NCI-H1417 (cell line): ENCODE data around the gene SLAIN2.

Source experiments
- DNase-seq, 3 experiments: peaks; one replicate each; lab custom pipeline; 2025; lab: John Stamatoyannopoulos, UW

SLAIN2 gene

DNA sequence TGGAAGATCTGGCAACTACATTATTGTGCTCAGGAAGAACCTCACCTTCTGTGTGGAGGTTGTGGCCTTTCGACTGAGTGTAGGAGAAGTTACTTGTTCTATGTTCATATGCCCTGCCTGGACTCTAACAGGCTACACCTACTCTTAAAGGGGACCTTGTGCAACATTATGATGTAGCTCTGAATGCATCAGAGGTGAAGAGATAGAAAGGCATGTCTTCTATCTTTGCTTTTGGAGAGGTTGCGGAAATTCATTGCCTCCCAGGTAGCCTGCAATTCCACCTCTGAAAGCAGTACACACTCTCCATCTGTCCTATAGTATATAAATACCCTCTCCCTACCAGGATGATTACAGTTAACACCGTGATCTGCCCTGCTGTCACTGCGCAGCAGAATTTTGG is 7.1 kb upstream of the SLAIN2 start:
- no peak for DNase-seq

DNA sequence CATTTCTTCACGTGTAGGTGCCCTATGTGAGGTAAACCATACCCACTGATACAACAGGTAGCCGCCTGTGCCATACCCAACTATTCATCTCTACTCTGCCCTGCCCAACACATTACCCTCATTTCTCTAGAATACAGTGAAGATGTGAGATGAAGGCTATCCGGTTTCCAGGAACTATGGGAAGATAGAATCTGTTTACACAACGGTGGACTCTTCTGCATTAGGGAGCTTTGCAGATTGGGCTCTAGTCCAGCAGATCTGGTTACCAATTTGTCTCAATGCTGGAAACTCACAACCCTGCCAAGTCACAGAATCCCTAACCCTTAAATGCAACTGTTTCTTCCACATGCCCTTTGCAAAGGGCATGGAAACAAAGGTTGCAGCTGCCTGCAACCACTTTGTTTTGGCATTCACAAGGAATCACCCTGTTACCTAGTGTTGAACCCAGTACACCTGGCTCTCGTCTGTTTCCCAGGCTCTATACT is 6.4 kb upstream of the SLAIN2 start:
- DNase-seq: no peak

GRCh38 chr4:48336146-48336870 is 5.0 kb upstream of the SLAIN2 start:
- DNase-seq: no peak

DNA sequence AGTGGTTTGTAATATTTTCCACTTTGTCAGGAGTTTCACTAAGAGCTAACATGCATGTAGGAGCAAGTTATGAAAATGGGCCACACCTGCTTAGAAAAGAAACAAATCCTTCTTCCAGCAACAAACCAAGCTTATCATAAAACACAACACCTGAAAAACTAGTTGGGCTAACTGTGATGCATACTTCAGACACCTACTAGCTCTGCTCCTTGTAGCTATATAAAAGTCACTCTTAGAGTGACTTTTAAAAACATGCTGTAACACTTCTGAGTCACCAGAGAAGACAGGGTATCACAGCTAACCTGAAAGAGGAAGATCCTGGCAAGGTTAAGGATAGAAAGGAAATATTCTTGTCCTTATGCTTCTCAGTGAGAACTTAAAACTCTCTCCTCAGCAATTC is 3.6 kb upstream of the SLAIN2 start:
- no peak for DNase-seq

DNA sequence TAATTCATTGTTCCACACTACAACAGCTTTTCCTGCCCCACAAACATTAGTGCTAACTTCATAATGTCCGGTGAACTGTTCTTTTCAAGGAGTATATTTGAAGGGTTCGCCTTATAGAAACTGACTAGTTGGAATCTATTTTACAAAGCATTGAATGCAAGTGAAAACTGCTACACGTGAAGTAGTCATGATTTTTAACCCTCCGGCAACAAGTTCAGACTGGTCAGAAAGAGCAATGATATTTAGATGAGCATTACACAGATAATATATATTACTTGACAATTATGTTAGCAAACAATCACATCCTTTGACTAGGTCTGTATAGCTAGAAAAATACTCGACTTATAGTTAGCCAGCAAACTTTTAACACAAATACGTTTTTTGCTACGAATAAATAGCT is 1.7 kb upstream of the SLAIN2 start:
- no peak for DNase-seq

- peak in 1 of 3 experiments; percentile 56 for DNase-seq
These were observed 909 bp upstream of the SLAIN2 start for GRCh38 chr4:48340276-48340964.

GRCh38 chr4:48341776-48342605 is 662 bp downstream of the SLAIN2 start:
- peak; percentile 45 to 81 (median 80) for DNase-seq

- DNase-seq: peak in 1 of 3 experiments; percentile 52
These were observed 1.2 kb downstream of the SLAIN2 start for GRCh38 chr4:48342606-48342880.

- peak in 1 of 3 experiments; percentile 36 for DNase-seq
These were observed 1.7 kb downstream of the SLAIN2 start for GRCh38 chr4:48343035-48343434.

DNA sequence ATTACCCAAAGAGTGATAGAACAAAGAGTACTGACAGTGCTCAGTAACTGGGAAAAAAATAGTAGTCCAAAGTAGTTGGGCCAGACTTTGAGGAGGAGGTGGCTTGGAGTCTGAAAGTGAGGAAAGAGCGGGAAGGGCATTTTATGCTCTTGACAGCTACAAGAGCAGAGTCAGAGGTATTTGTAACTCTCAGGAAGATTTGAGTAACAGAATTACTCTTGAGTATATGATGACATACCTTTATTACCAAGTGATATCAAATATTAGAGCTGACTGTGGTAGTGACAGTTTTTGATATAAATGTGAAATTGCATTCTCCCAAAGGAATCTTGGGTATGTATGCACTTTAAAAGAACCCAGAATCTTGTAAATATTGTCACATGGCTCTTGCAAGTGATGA is 2.2 kb downstream of the SLAIN2 start:
- no peak for DNase-seq

GRCh38 chr4:48345542-48345941 is 4.2 kb downstream of the SLAIN2 start:
- DNase-seq: peak in 1 of 3 experiments; percentile 74

DNA sequence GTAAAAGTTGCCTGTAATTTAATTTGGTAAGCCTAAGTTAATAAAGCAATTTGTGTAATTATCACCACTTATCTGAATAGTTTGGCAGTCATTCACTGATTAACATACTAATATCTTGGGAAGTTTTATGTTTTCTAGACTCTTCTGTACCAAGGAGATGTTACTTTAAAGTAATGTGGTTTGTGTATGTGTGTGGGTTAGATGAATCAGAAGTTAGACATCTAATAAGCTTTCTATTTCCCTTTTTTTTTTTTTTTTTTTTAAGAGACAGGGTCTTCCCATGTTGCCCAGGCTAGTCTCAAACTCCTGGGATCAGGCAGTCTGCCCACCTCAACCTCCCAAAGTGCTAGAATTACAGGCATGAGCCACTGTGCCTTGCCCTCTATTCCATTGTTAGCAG is 5.3 kb downstream of the SLAIN2 start:
- no peak for DNase-seq

DNA sequence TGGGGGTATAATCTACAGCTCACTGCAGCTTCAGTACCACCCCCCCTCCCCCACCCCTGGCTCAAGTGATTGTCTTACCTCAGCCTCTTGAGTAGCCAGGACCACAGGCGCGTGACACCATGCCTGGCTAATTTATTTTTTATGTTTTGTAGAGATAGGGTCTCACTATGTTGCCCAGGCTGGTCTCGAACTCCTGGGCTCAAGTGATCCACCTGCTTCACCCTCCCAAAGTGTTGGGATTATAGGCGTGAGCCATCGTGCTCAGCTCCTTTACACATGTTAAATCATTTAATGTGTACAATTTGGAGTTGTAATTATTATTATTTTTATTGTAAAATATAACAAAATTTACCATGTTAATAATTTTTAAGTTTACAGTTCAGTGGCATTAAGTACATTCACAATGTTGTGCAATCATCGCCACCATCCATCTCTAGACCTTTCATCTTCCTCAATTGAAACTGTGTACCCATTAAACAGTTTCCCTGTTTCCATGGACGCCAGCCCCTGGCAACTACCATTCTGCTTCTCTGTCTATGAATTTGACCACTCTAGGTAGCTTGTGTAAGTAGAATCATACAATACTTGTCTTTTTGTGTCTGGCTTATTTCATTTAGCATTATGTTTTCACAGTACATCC is 6.1 kb downstream of the SLAIN2 start:
- no peak for DNase-seq

GRCh38 chr4:48350871-48351270 is 9.5 kb downstream of the SLAIN2 start:
- DNase-seq: peak in 1 of 3 experiments; percentile 55

GRCh38 chr4:48352793-48353192 is 11.5 kb downstream of the SLAIN2 start:
- DNase-seq: no peak

DNA sequence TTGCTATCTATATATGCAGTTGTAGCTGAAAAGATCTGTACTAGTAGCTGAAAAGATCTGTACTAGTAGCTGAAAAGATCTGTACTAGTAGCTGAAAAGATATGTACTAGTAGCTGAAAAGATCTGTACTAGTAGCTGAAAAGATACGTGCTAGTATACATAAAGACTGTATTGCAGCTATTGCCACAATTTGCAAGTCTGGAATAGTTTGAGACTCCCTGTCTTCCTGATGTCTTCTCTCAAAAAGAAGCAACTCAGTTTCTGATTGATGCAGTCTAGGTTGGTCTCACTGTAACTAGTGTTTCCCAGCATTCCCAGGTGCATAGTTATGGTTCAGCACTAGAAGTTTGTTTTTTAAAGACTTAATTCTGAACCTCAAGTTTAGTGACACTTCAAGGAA is 15.0 kb downstream of the SLAIN2 start:
- DNase-seq: no peak

GRCh38 chr4:48360285-48361011 is 19.1 kb downstream of the SLAIN2 start:
- DNase-seq: no peak

DNA sequence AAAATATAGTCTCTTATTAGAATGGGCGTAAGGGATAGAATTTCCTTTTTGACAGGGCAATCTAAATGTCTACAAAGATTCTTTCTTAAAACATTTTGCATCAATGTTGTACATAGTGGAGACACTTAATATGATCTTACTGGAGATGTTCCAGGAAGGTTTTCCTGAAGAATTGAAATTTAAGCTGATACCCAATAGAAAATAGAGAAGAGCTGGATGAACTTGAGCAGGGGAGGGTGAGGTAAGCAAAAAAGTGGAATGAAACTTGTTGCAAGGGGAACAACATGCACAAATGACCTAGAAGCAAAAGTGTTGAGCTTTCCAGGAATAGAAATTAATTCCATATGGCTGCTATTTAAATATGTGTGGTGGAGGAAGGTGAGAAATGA is 19.7 kb downstream of the SLAIN2 start:
- no peak for DNase-seq

GRCh38 chr4:48366611-48367010 is 25.3 kb downstream of the SLAIN2 start:
- no peak for DNase-seq

GRCh38 chr4:48367016-48367415 is 25.7 kb downstream of the SLAIN2 start:
- DNase-seq: no peak

DNA sequence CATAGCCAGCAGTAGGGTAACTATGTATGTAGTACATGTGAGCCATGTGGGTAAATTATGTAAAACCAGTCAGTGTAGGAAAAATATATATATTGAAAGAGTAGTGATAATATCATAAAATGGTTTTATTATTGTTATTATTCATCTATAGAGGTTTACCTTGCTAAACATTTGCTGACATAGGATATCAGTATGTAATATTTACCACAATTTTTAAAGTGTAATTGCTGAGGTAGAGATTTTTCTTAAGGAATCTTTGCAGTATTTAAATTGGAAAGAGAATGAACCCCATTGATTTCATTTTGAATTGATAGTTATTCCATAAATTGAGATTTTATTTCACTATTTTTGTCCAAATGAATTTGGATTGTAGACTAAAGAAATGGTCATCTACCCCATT is 27.1 kb downstream of the SLAIN2 start:
- no peak for DNase-seq

DNA sequence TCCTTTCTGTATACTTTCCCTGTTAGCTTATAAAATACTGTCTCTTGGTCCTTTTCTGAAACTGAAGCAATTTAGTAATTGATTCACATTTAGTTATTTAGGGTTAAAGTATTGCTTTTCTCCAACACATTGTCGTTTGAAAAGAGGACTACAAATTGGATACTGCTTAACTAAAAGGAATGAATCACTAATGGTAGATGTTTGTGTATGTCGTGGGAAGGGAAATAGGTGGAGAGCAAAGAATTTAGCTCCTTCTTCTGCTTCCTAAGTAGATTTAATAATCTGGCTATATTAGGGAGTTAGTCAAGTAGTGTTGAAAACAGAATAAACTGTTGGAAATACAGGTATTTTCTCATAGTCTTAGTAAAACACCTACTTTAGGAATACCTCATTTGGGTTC is 27.9 kb downstream of the SLAIN2 start:
- DNase-seq: no peak
